Endothelial cell of umbilical vein (primary cell): Measurements from ENCODE around the gene ZBTB44. TPM values are rescaled to one million over a fixed set of nuclear protein-coding genes. Genes with fewer than 3 reads are reported as not detected.

Experiments used
- BruUV-seq: library from RNA; stranded (reverse); fragments of 400-500 nt; replicated peaks from 2 replicates; lab custom pipeline; 2021; lab: Mats Ljungman, UMichigan
- CTCF ChIA-PET: fragments of 300-600, 350-600 bp; sonication (Branson Sonifier 250); formaldehyde crosslinking; loops from one replicate; lab custom pipeline; 2021; ENCODE audit warnings: antibody characterized with exemption, inconsistent platforms; lab: Charles Lee
- POLR2A ChIA-PET: fragments of 300-600, 350-600 bp; sonication (Branson Sonifier 250); formaldehyde crosslinking; loops from one replicate; lab custom pipeline; 2021; ENCODE audit warnings: antibody characterized with exemption, inconsistent platforms; lab: Charles Lee
- DNase-seq: peaks from one replicate; pipeline ENCODE4 v3.0.0-alpha.2; 2011; ENCODE audit warnings: low read depth, low spot score
- FAIRE-seq: peaks from 2 replicates; lab custom pipeline; 2011; peaks lifted over from hg19 to GRCh38; lab: Jason Lieb, UNC
- H2AFZ ChIP-seq: 2 replicates; pipeline ENCODE4 v1.6.0; 2012; ENCODE audit warnings: low read depth, low read length, control low read depth, inconsistent platforms
- H3K27ac ChIP-seq: 2 replicates; pipeline ENCODE4 v1.5.1; 2011; ENCODE audit warnings: low read depth, mild to moderate bottlenecking, control low read depth, low read length, moderate library complexity; ENCODE audit not compliant: insufficient read depth
- H3K27me3 ChIP-seq, 2 experiments: 2 replicates each; pipeline versions ENCODE4 v1.6.0 to v1.6.1; 2011; ENCODE audit warnings: low read length in 2 of 2, mixed read lengths in 1 of 2; ENCODE audit not compliant: control insufficient read depth in 2 of 2, insufficient read depth in 2 of 2
- H3K36me3 ChIP-seq, 2 experiments: 2 replicates in 1 of 2; 3 replicates in 1 of 2; pipeline ENCODE4 v1.5.1; 2011; ENCODE audit warnings: low read length in 2 of 2, mild to moderate bottlenecking in 1 of 2, moderate library complexity in 1 of 2; ENCODE audit not compliant: control insufficient read depth in 2 of 2, insufficient read depth in 2 of 2; ENCODE audit errors: extremely low read depth in 1 of 2
- H3K4me1 ChIP-seq: 3 replicates; pipeline ENCODE4 v1.5.1; 2011; ENCODE audit warnings: mild to moderate bottlenecking, low read length; ENCODE audit not compliant: control insufficient read depth, insufficient read depth; ENCODE audit errors: extremely low read depth
- H3K4me2 ChIP-seq: 2 replicates; pipeline ENCODE4 v1.6.1; 2011; ENCODE audit warnings: low read length, control low read depth, mixed read lengths; ENCODE audit not compliant: insufficient read depth
- H3K4me3 ChIP-seq, 3 experiments: fragments of 200-600 bp in 1 of 3; sonication (generic), shearing (Covaris generic) in 1 of 3; replicated peaks in 1 of 3; 2 replicates each; pipeline ENCODE4 v1.5.1; 2011 to 2016; ENCODE audit warnings: control low read depth in 3 of 3, low read length in 3 of 3, mild to moderate bottlenecking in 2 of 3, inconsistent platforms in 1 of 3, low read depth in 1 of 3, moderate library complexity in 1 of 3; ENCODE audit not compliant: insufficient read depth in 1 of 3
- H3K79me2 ChIP-seq: 2 replicates; pipeline ENCODE4 v1.6.0; 2012; ENCODE audit warnings: low read length, inconsistent platforms; ENCODE audit not compliant: control insufficient read depth, insufficient read depth
- H3K9ac ChIP-seq: replicated peaks from 2 replicates; pipeline ENCODE3; 2011; ENCODE audit warnings: low read length, control low read depth; ENCODE audit not compliant: insufficient read depth; ENCODE audit errors: extremely low read depth
- H3K9me1 ChIP-seq: replicated peaks from 3 replicates; pipeline ENCODE4 v1.6.0; 2011; ENCODE audit warnings: mild to moderate bottlenecking, low read length; ENCODE audit not compliant: control insufficient read depth, insufficient read depth; ENCODE audit errors: extremely low read depth
- H3K9me3 ChIP-seq: replicated peaks from 2 replicates; pipeline ENCODE4 v1.5.1; 2012; ENCODE audit warnings: low read length, inconsistent platforms; ENCODE audit not compliant: control insufficient read depth, insufficient read depth
- H4K20me1 ChIP-seq: replicated peaks from 2 replicates; pipeline ENCODE3; 2011; ENCODE audit warnings: mild to moderate bottlenecking, low read length; ENCODE audit not compliant: control insufficient read depth, insufficient read depth; ENCODE audit errors: extremely low read depth
- CTCF ChIP-seq, 2 donors: IDR thresholded peaks; 1 replicate in 1 of 2; 2 replicates in 1 of 2; pipeline ENCODE4 v1.5.1; 2011; ENCODE audit warnings: low read length in 2 of 2, mild to moderate bottlenecking in 2 of 2, moderate library complexity in 2 of 2, control low read depth in 1 of 2, inconsistent platforms in 1 of 2, low read depth in 1 of 2; ENCODE audit not compliant: insufficient read depth in 1 of 2; ENCODE audit errors: extremely low read depth in 1 of 2
- FOS ChIP-seq: IDR thresholded peaks from 2 replicates; pipeline ENCODE4 v1.6.1; 2011; ENCODE audit warnings: mild to moderate bottlenecking, low read length, moderate library complexity, borderline replicate concordance; ENCODE audit not compliant: insufficient read depth
- JUN ChIP-seq: IDR thresholded peaks from 2 replicates; pipeline ENCODE4 v1.6.1; 2011; ENCODE audit warnings: borderline replicate concordance, low read depth; ENCODE audit not compliant: insufficient read length, insufficient read depth
- MAX ChIP-seq: IDR thresholded peaks from 2 replicates; pipeline ENCODE4 v1.6.1; 2011; ENCODE audit not compliant: insufficient read depth, insufficient read length
- POLR2A ChIP-seq: IDR thresholded peaks from 2 replicates; pipeline ENCODE4 v1.6.1; 2012; ENCODE audit warnings: low read depth, mild to moderate bottlenecking, control low read depth, low read length
- POLR2AphosphoS5 ChIP-seq: IDR thresholded peaks from 2 replicates; pipeline ENCODE4 v1.6.1; 2012; ENCODE audit warnings: low read depth, mild to moderate bottlenecking, control low read depth, low read length, moderate library complexity; ENCODE audit not compliant: insufficient read depth
- dilution Hi-C: fragments of 300-500 bp; cut with MboI; formaldehyde crosslinking; loops from one replicate; pipeline ENCODE4 v1.15.0; 2019; ENCODE audit warnings: low sequenced_read_pairs; ENCODE audit not compliant: extremely low pct_ligation_motif_present
- intact Hi-C: fragments of 100-400 bp; cut with micrococcal nuclease; formaldehyde crosslinking; loops from one replicate; pipeline ENCODE4 v1.10.0; 2022
- polyA plus RNA-seq, 4 experiments: library from polyadenylated mRNA; depleted of rRNA in 3 of 4; stranded (reverse) in 3 of 4; unstranded in 1 of 4; fragments of >200 nt; gene quantifications; 2 replicates each; pipeline versions ENCODE4 v1.2.1 to v1.2.3, GENCODE V29; 2011 to 2012; ENCODE audit warnings: missing spikeins in 1 of 4
- total RNA-seq: library from RNA; stranded (reverse); gene quantifications from 2 replicates; pipeline ENCODE4 v1.2.3, GENCODE V29; 2021

The ZBTB44 gene
- total and polyA plus RNA-seq, 2 donors (not counting 3 experiments of a cell fraction or from before 2014, with no cell fraction given), result 8.7 to 24.4 TPM

GRCh38 chr11:130180491-130180890 is 134.2 kb downstream of the ZBTB44 start:
- BruUV-seq, result no TSS peak
- no peak overlapping the region for H3K27ac ChIP-seq
- DNase-seq (no peak), FAIRE-seq (no peak)
- H3K27me3 ChIP-seq, result no peaks in the 10 kb centered on the region
- H3K9me1 ChIP-seq, result no peaks in the 10 kb centered on the region
- H3K4me2 ChIP-seq, result no peak overlapping the region
- no peak overlapping the region for H2AFZ ChIP-seq
- H3K36me3 ChIP-seq, result no peaks in the 10 kb centered on the region
- H3K9me3 ChIP-seq, result no peaks in the 10 kb centered on the region
- dilution Hi-C loops (no loop called here), intact Hi-C loops (no loop called here)
- CTCF ChIA-PET, result interaction anchor here (1.5 kb wide), 1 partner anchor 33 kb away, joined by 3 read pairs; no protein-coding TSS in a partner anchor
- no peak for TF ChIP-seq FOS
- no peak for TF ChIP-seq MAX
- no peak for TF ChIP-seq POLR2A
- no peak for TF ChIP-seq JUN
- TF ChIP-seq POLR2AphosphoS5, result no peak
- TF ChIP-seq CTCF (IDR thresholded peaks at IDR 0.05; ENCODE audit: extremely low read depth in 1 of 2, insufficient read depth in 1 of 2, low read depth in 1 of 2, low read length in 2 of 2), result no peak
- POLR2A ChIA-PET, result no interaction called here
- H3K79me2 ChIP-seq, result no peaks in the 10 kb centered on the region
- no peaks in the 10 kb centered on the region for H3K4me1 ChIP-seq
- no peak overlapping the region for H3K4me3 ChIP-seq
- H4K20me1 ChIP-seq, result no peaks in the 10 kb centered on the region
- H3K9ac ChIP-seq, result no peak overlapping the region
